Suprapubic skin (tissue), 4 donors: ENCODE results near the gene SCN1A. TPM values are rescaled to one million over a fixed set of nuclear protein-coding genes. Genes with fewer than 3 reads are reported as not detected.

Experiments used
- DNase-seq, 2 donors: peaks; one replicate each; pipeline ENCODE4 v3.0.0-alpha.2; 2019; ENCODE audit warnings: low spot score in 2 of 2
- H3K27ac ChIP-seq: fragments of 200-600 bp; sonication (generic); one replicate; pipeline ENCODE4 v1.5.1; 2019
- H3K27me3 ChIP-seq: fragments of 200-600 bp; sonication (generic); one replicate; pipeline ENCODE4 v1.5.1; 2019
- H3K36me3 ChIP-seq: fragments of 200-600 bp; sonication (generic); one replicate; pipeline ENCODE4 v1.5.1; 2019
- H3K4me1 ChIP-seq: fragments of 200-600 bp; sonication (generic); one replicate; pipeline ENCODE4 v1.5.1; 2019
- H3K4me3 ChIP-seq: fragments of 200-600 bp; sonication (generic); one replicate; pipeline ENCODE4 v1.5.1; 2019; ENCODE audit warnings: mild to moderate bottlenecking
- H3K9me3 ChIP-seq: fragments of 200-600 bp; sonication (generic); one replicate; pipeline ENCODE4 v1.5.1; 2019
- EP300 ChIP-seq: sonication (generic); formaldehyde crosslinking; IDR thresholded peaks from one replicate; pipeline ENCODE4 v1.6.1; 2017; ENCODE audit warnings: antibody characterized with exemption
- POLR2A ChIP-seq, 2 donors: fragments of 450-650 bp; IDR thresholded peaks; one replicate each; pipeline ENCODE4 v1.6.1; 2017; ENCODE audit warnings: antibody characterized with exemption in 2 of 2, mild to moderate bottlenecking in 2 of 2, moderate library complexity in 2 of 2
- POLR2AphosphoS5 ChIP-seq, 3 donors: sonication (generic); formaldehyde crosslinking; IDR thresholded peaks; one replicate each; pipeline ENCODE4 v1.6.1; 2017; ENCODE audit warnings: antibody characterized with exemption in 3 of 3
- WGBS: methylation state at CpG from one replicate; pipeline ENCODE4 v1.1.5; 2018; 5-methylcytosine and 5-hydroxymethylcytosine counted together
- total RNA-seq, 4 donors: library from RNA; depleted of rRNA; stranded (reverse); fragments of >200 nt; gene quantifications; one replicate each; pipeline ENCODE4 v1.1.0, GENCODE V29; 2016
- TF ChIP-seq, protein P1 (sequence below), 2 donors: fragments of 200-600 bp in 1 of 2; fragments of 450-650 bp in 1 of 2; sonication (generic) in 1 of 2; IDR thresholded peaks; one replicate each; pipeline ENCODE4 v1.5.1; 2016 to 2019; ENCODE audit warnings: antibody characterized with exemption in 2 of 2, mild to moderate bottlenecking in 1 of 2, moderate library complexity in 1 of 2

Gene SCN1A
- total RNA-seq: not detected

- TF ChIP-seq POLR2AphosphoS5 (IDR thresholded peaks at IDR 0.05) (no peak), POLR2A (IDR thresholded peaks at IDR 0.05) (no peak), EP300 (no peak)
- TF ChIP-seq, protein P1, sequence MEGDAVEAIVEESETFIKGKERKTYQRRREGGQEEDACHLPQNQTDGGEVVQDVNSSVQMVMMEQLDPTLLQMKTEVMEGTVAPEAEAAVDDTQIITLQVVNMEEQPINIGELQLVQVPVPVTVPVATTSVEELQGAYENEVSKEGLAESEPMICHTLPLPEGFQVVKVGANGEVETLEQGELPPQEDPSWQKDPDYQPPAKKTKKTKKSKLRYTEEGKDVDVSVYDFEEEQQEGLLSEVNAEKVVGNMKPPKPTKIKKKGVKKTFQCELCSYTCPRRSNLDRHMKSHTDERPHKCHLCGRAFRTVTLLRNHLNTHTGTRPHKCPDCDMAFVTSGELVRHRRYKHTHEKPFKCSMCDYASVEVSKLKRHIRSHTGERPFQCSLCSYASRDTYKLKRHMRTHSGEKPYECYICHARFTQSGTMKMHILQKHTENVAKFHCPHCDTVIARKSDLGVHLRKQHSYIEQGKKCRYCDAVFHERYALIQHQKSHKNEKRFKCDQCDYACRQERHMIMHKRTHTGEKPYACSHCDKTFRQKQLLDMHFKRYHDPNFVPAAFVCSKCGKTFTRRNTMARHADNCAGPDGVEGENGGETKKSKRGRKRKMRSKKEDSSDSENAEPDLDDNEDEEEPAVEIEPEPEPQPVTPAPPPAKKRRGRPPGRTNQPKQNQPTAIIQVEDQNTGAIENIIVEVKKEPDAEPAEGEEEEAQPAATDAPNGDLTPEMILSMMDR (IDR thresholded peaks at IDR 0.05): peak; percentile 24 to 38
- H3K9me3 ChIP-seq: no peaks in the 10 kb centered on the region
- DNase-seq: no peak
- 25% methylated on average over 7 of the region's 7 CpGs for WGBS
- peaks cover 12% of the 10 kb centered on the region for H3K27me3 ChIP-seq
- H3K4me3 ChIP-seq: no peak within 1 kb of the TSS
- no peaks in the 10 kb centered on the region for H3K36me3 ChIP-seq
- H3K27ac ChIP-seq: no peak within 1 kb of the TSS
- no peaks in the 10 kb centered on the region for H3K4me1 ChIP-seq
Observed at GRCh38 chr2:166127217-166128155, at the start of gene SCN1A. Gene SCN1A, minus strand, starts transcription at chr2:166128020. Its CDS starts 54,399 bp downstream, at chr2:166073621.

- TF ChIP-seq EP300: no peak
- TF ChIP-seq POLR2AphosphoS5 (IDR thresholded peaks at IDR 0.05): no peak
- TF ChIP-seq, protein P1 (IDR thresholded peaks at IDR 0.05): no peak
- TF ChIP-seq POLR2A (IDR thresholded peaks at IDR 0.05): no peak
- no peak overlapping the region for H3K27ac ChIP-seq
- no peaks in the 10 kb centered on the region for H3K4me1 ChIP-seq
- no peaks in the 10 kb centered on the region for H3K9me3 ChIP-seq
- 86% methylated on average over 2 of the region's 2 CpGs for WGBS
- no peak for DNase-seq
- no peaks in the 10 kb centered on the region for H3K36me3 ChIP-seq
- H3K4me3 ChIP-seq: no peak overlapping the region
- no peaks in the 10 kb centered on the region for H3K27me3 ChIP-seq
Observed at GRCh38 chr2:166173263-166173662, 45.4 kb upstream of the SCN1A start.

GRCh38 chr2:166171216-166171615, 43.4 kb upstream of the SCN1A start:
- no peak for DNase-seq
- no peaks in the 10 kb centered on the region for H3K4me1 ChIP-seq
- 31% methylated on average over 3 of the region's 3 CpGs for WGBS

GRCh38 chr2:166170356-166170755, 42.5 kb upstream of the SCN1A start:
- no peak overlapping the region for H3K27ac ChIP-seq
- no peak for DNase-seq
- WGBS: 71% methylated on average over 2 of the region's 2 CpGs
- H3K4me1 ChIP-seq: no peaks in the 10 kb centered on the region
- no peak for TF ChIP-seq EP300
- no peak for TF ChIP-seq POLR2A (IDR thresholded peaks at IDR 0.05)
- no peak for TF ChIP-seq POLR2AphosphoS5 (IDR thresholded peaks at IDR 0.05)
- TF ChIP-seq, protein P1 (IDR thresholded peaks at IDR 0.05): no peak
- no peaks in the 10 kb centered on the region for H3K27me3 ChIP-seq
- H3K4me3 ChIP-seq: no peak overlapping the region
- H3K9me3 ChIP-seq: no peaks in the 10 kb centered on the region
- H3K36me3 ChIP-seq: no peaks in the 10 kb centered on the region

More at GRCh38 chr2:166171216-166171615, 43.4 kb upstream of the SCN1A start:
- no peaks in the 10 kb centered on the region for H3K27me3 ChIP-seq
- no peak overlapping the region for H3K4me3 ChIP-seq
- H3K9me3 ChIP-seq: no peaks in the 10 kb centered on the region
- H3K27ac ChIP-seq: no peak overlapping the region
- TF ChIP-seq POLR2AphosphoS5 (IDR thresholded peaks at IDR 0.05) (no peak), POLR2A (IDR thresholded peaks at IDR 0.05) (no peak), EP300 (no peak)
- TF ChIP-seq, protein P1 (IDR thresholded peaks at IDR 0.05): no peak
- H3K36me3 ChIP-seq: no peaks in the 10 kb centered on the region

- no peaks in the 10 kb centered on the region for H3K36me3 ChIP-seq
- no peak overlapping the region for H3K4me3 ChIP-seq
- 21% methylated on average over 2 of the region's 2 CpGs for WGBS
- H3K4me1 ChIP-seq: no peaks in the 10 kb centered on the region
- no peak for DNase-seq
- no peak overlapping the region for H3K27ac ChIP-seq
- H3K9me3 ChIP-seq: no peaks in the 10 kb centered on the region
- TF ChIP-seq POLR2A (IDR thresholded peaks at IDR 0.05) (no peak), POLR2AphosphoS5 (IDR thresholded peaks at IDR 0.05) (no peak), EP300 (no peak)
- TF ChIP-seq, protein P1 (IDR thresholded peaks at IDR 0.05): no peak
- no peaks in the 10 kb centered on the region for H3K27me3 ChIP-seq
Observed at GRCh38 chr2:166167449-166167848, 39.6 kb upstream of the SCN1A start.
